T-helper 17 cell (primary cell): Measurements from ENCODE around the gene FH. TPM values are rescaled to one million over a fixed set of nuclear protein-coding genes. Genes with fewer than 3 reads are reported as not detected.

ENCODE experiments used
- ATAC-seq: fragments of 150-1000 bp; cut with Tn5 transposase; 2 replicates; pipeline ENCODE4 v1.10.0; 2021; ENCODE audit warnings: mild to moderate bottlenecking, moderate library complexity
- DNase-seq, 3 donors: peaks; one replicate each; pipeline versions ENCODE4 v3.0.0 to v3.0.0-alpha.2; 2020 to 2021
- H3K9me3 ChIP-seq: one replicate; pipeline ENCODE4 v1.7.0; 2013; ENCODE audit warnings: low read length, mild to moderate bottlenecking; ENCODE audit not compliant: control insufficient read depth, poor library complexity, severe bottlenecking
- H3K27ac Mint-ChIP-seq: one replicate; pipeline ENCODE4 v1.8.0; 2022; ENCODE audit warnings: mild to moderate bottlenecking, moderate library complexity, mixed read lengths
- H3K27me3 Mint-ChIP-seq: one replicate; pipeline ENCODE4 v1.8.0; 2022; ENCODE audit warnings: mixed read lengths
- H3K36me3 Mint-ChIP-seq: one replicate; pipeline ENCODE4 v1.8.0; 2022; ENCODE audit warnings: low read depth, mixed read lengths
- H3K4me1 Mint-ChIP-seq: one replicate; pipeline ENCODE4 v1.8.0; 2022; ENCODE audit warnings: mild to moderate bottlenecking, mixed read lengths
- H3K4me3 Mint-ChIP-seq: one replicate; pipeline ENCODE4 v1.8.0; 2022; ENCODE audit warnings: mild to moderate bottlenecking, moderate library complexity, mixed read lengths
- total RNA-seq, 4 donors: library from RNA in 2 of 4; stranded (reverse) in 2 of 4; gene quantifications; one replicate each; pipeline ENCODE4 v1.2.3 and lab custom pipeline; 2022 to 2026

Gene FH
- total RNA-seq, 2 donors from 2014 or later = 13.9 to 18.5 TPM

GRCh38 chr1:241462391-241462790 lies 57.2 kb downstream of the FH start:
- no peaks in the 10 kb centered on the region for H3K9me3 ChIP-seq
- no peak for ATAC-seq

GRCh38 chr1:241460098-241460873 lies 59.3 kb downstream of the FH start:
- H3K4me3 Mint-ChIP-seq = no peak overlapping the region
- H3K27me3 Mint-ChIP-seq = peaks cover 26% of the 10 kb centered on the region
- H3K27ac Mint-ChIP-seq = no peak overlapping the region
- DNase-seq (no peak), ATAC-seq (no peak)
- no peaks in the 10 kb centered on the region for H3K4me1 Mint-ChIP-seq
- H3K36me3 Mint-ChIP-seq = no peaks in the 10 kb centered on the region
- H3K9me3 ChIP-seq = no peaks in the 10 kb centered on the region

More at GRCh38 chr1:241462391-241462790, 57.2 kb downstream of the FH start:
- no peak overlapping the region for H3K4me3 Mint-ChIP-seq
- no peak overlapping the region for H3K27ac Mint-ChIP-seq
- peaks cover 26% of the 10 kb centered on the region for H3K27me3 Mint-ChIP-seq
- H3K36me3 Mint-ChIP-seq = no peaks in the 10 kb centered on the region
- no peak for DNase-seq
- no peaks in the 10 kb centered on the region for H3K4me1 Mint-ChIP-seq

- no peaks in the 10 kb centered on the region for H3K36me3 Mint-ChIP-seq
- peaks cover 26% of the 10 kb centered on the region for H3K27me3 Mint-ChIP-seq
- no peak overlapping the region for H3K27ac Mint-ChIP-seq
- no peaks in the 10 kb centered on the region for H3K4me1 Mint-ChIP-seq
- ATAC-seq = no peak
- no peaks in the 10 kb centered on the region for H3K9me3 ChIP-seq
- DNase-seq = no peak
- H3K4me3 Mint-ChIP-seq = no peak overlapping the region
Observed at GRCh38 chr1:241459186-241459802, 60.3 kb downstream of the FH start.

GRCh38 chr1:241457421-241457820 lies 62.1 kb downstream of the FH start:
- DNase-seq = no peak
- H3K27me3 Mint-ChIP-seq = peaks cover 30% of the 10 kb centered on the region
- no peaks in the 10 kb centered on the region for H3K36me3 Mint-ChIP-seq
- H3K27ac Mint-ChIP-seq = no peak overlapping the region
- ATAC-seq = no peak
- no peak overlapping the region for H3K4me3 Mint-ChIP-seq
- no peaks in the 10 kb centered on the region for H3K9me3 ChIP-seq
- no peaks in the 10 kb centered on the region for H3K4me1 Mint-ChIP-seq

- Mint-ChIP-seq H3K27ac (no peak overlapping the region), H3K27me3 (peaks cover 31% of the 10 kb centered on the region), H3K4me1 (no peaks in the 10 kb centered on the region), H3K36me3 (no peaks in the 10 kb centered on the region), H3K4me3 (no peak overlapping the region)
- no peaks in the 10 kb centered on the region for H3K9me3 ChIP-seq
- DNase-seq (no peak), ATAC-seq (no peak)
Observed at GRCh38 chr1:241456743-241457142, 62.8 kb downstream of the FH start.

GRCh38 chr1:241453732-241454131 lies 65.8 kb downstream of the FH start:
- H3K27me3 Mint-ChIP-seq = peaks cover 12% of the 10 kb centered on the region
- H3K4me1 Mint-ChIP-seq = no peaks in the 10 kb centered on the region

GRCh38 chr1:241451956-241452355 lies 67.6 kb downstream of the FH start:
- H3K4me1 Mint-ChIP-seq = no peaks in the 10 kb centered on the region
- no peak for ATAC-seq
- peaks cover 5% of the 10 kb centered on the region for H3K27me3 Mint-ChIP-seq
- H3K4me3 Mint-ChIP-seq = no peak overlapping the region
- no peaks in the 10 kb centered on the region for H3K9me3 ChIP-seq
- H3K36me3 Mint-ChIP-seq = no peaks in the 10 kb centered on the region
- no peak overlapping the region for H3K27ac Mint-ChIP-seq
- DNase-seq = no peak

More at GRCh38 chr1:241453732-241454131, 65.8 kb downstream of the FH start:
- DNase-seq (no peak), ATAC-seq (no peak)
- H3K9me3 ChIP-seq = no peaks in the 10 kb centered on the region
- no peak overlapping the region for H3K27ac Mint-ChIP-seq
- no peaks in the 10 kb centered on the region for H3K36me3 Mint-ChIP-seq
- no peak overlapping the region for H3K4me3 Mint-ChIP-seq

Other genes with a start within 250 kb of the FH start
- not detected for gene RGS7, start 162.6 kb downstream of the FH start, total RNA-seq
- 1 to 10 TPM in 1 of 2 donors, not detected in 1; 1.5 TPM for gene KMO, start 12.6 kb upstream of the FH start, total RNA-seq
- gene CHML, start 120.6 kb upstream of the FH start, total RNA-seq = 1 to 10 TPM; 4.7 to 7.9 TPM
- gene OPN3, start 120.6 kb upstream of the FH start, total RNA-seq = 1 to 10 TPM; 3.7 to 3.9 TPM
- under 1 TPM; 0.35 to 0.37 TPM for gene WDR64, start 132.5 kb upstream of the FH start, total RNA-seq